Neuronal stem cell (in vitro differentiated cells): ENCODE measurements around the gene P3H3.

ENCODE experiments used
- DNase-seq: peaks from one replicate; pipeline ENCODE4 v3.0.0-alpha.2; 2013; ENCODE audit warnings: low spot score
- H2AFZ ChIP-seq: one replicate; pipeline ENCODE4 v1.6.1; 2013; ENCODE audit warnings: mild to moderate bottlenecking, low read length, inconsistent platforms
- H2AK5ac ChIP-seq: 2 replicates; pipeline ENCODE4 v1.6.1; 2013; ENCODE audit warnings: low read depth, mild to moderate bottlenecking, inconsistent platforms, low read length, moderate library complexity, mixed read lengths
- H2BK120ac ChIP-seq: 2 replicates; pipeline ENCODE4 v1.6.1; 2013; ENCODE audit warnings: low read depth, mild to moderate bottlenecking, inconsistent platforms, low read length, moderate library complexity, mixed read lengths
- H2BK12ac ChIP-seq: one replicate; pipeline ENCODE4 v1.6.1; 2013; ENCODE audit warnings: low read length, inconsistent platforms
- H2BK15ac ChIP-seq: 2 replicates; pipeline ENCODE4 v1.6.1; 2013; ENCODE audit warnings: mild to moderate bottlenecking, low read length, inconsistent platforms, mixed read lengths
- H2BK5ac ChIP-seq: one replicate; pipeline ENCODE4 v1.6.1; 2013; ENCODE audit warnings: inconsistent platforms, mild to moderate bottlenecking, low read length, moderate library complexity
- H3K14ac ChIP-seq: one replicate; pipeline ENCODE4 v1.6.1; 2013; ENCODE audit warnings: low read length, inconsistent platforms
- H3K18ac ChIP-seq: 2 replicates; pipeline ENCODE4 v1.6.1; 2013; ENCODE audit warnings: low read length, inconsistent platforms
- H3K23ac ChIP-seq: 2 replicates; pipeline ENCODE4 v1.6.1; 2013; ENCODE audit warnings: low read depth, mild to moderate bottlenecking, mixed read lengths, low read length, inconsistent platforms; ENCODE audit not compliant: poor library complexity
- H3K27ac ChIP-seq: replicated peaks from 3 replicates; pipeline ENCODE4 v1.5.1; 2013; ENCODE audit warnings: low read length, inconsistent platforms
- H3K27me3 ChIP-seq, 3 experiments: 2 replicates each; pipeline ENCODE4 v1.6.1; 2013; ENCODE audit warnings: low read length in 3 of 3, mild to moderate bottlenecking in 2 of 3, inconsistent platforms in 1 of 3, low read depth in 1 of 3, mixed read lengths in 1 of 3, moderate library complexity in 1 of 3; ENCODE audit not compliant: control insufficient read depth in 3 of 3, insufficient read depth in 3 of 3
- H3K36me3 ChIP-seq, 2 donors: replicated peaks in 1 of 2; 2 replicates each; pipeline ENCODE4 v1.6.1; 2013; ENCODE audit warnings: low read length in 2 of 2; ENCODE audit not compliant: control insufficient read depth in 2 of 2, insufficient read depth in 2 of 2
- H3K4ac ChIP-seq: 2 replicates; pipeline ENCODE4 v1.6.1; 2013; ENCODE audit warnings: inconsistent platforms, mild to moderate bottlenecking, low read length, moderate library complexity
- H3K4me1 ChIP-seq, 2 donors: 1 replicate in 1 of 2; 2 replicates in 1 of 2; pipeline ENCODE4 v1.6.1; 2013; ENCODE audit warnings: low read length in 2 of 2, low read depth in 1 of 2; ENCODE audit not compliant: control insufficient read depth in 2 of 2, insufficient read depth in 1 of 2
- H3K4me2 ChIP-seq: one replicate; pipeline ENCODE4 v1.6.1; 2013; ENCODE audit warnings: mild to moderate bottlenecking, low read length, inconsistent platforms; ENCODE audit not compliant: insufficient read depth, poor library complexity, severe bottlenecking
- H3K4me3 ChIP-seq, 2 donors: 2 replicates each; pipeline ENCODE4 v1.5.1; 2013; ENCODE audit warnings: low read length in 2 of 2, mild to moderate bottlenecking in 2 of 2, inconsistent platforms in 1 of 2, moderate library complexity in 1 of 2
- H3K79me1 ChIP-seq: one replicate; pipeline ENCODE4 v1.6.1; 2013; ENCODE audit warnings: low read depth, mild to moderate bottlenecking, inconsistent platforms, low read length, moderate library complexity
- H3K9ac ChIP-seq: one replicate; pipeline ENCODE4 v1.6.1; 2013; ENCODE audit warnings: mild to moderate bottlenecking, low read depth, low read length, inconsistent platforms; ENCODE audit not compliant: poor library complexity
- H3K9me3 ChIP-seq, 2 donors: replicated peaks in 1 of 2; 2 replicates each; pipeline versions ENCODE3 to v1.6.1; 2013; ENCODE audit warnings: low read length in 2 of 2, mild to moderate bottlenecking in 2 of 2, inconsistent platforms in 1 of 2, low read depth in 1 of 2, mixed read lengths in 1 of 2, moderate library complexity in 1 of 2; ENCODE audit not compliant: control insufficient read depth in 2 of 2, insufficient read depth in 1 of 2
- H4K8ac ChIP-seq: one replicate; pipeline ENCODE4 v1.6.1; 2013; ENCODE audit warnings: low read depth, mild to moderate bottlenecking, inconsistent platforms, low read length, moderate library complexity
- H4K91ac ChIP-seq: one replicate; pipeline ENCODE4 v1.6.1; 2013; ENCODE audit warnings: low read length, low read depth, mild to moderate bottlenecking, inconsistent platforms; ENCODE audit not compliant: poor library complexity
- WGBS, 2 donors: extraction: QIAGEN DNeasy Blood & Tissue Kit; methylation state at CpG; one replicate each; pipeline ENCODE4 v1.1.7; 2013; ENCODE audit warnings: missing lambda C conversion rate in 2 of 2, mixed read lengths in 1 of 2; ENCODE audit not compliant: insufficient read length in 2 of 2, insufficient replicate concordance in 1 of 2; ENCODE audit errors: extremely low coverage in 2 of 2; 5-methylcytosine and 5-hydroxymethylcytosine counted together

Gene P3H3

DNA sequence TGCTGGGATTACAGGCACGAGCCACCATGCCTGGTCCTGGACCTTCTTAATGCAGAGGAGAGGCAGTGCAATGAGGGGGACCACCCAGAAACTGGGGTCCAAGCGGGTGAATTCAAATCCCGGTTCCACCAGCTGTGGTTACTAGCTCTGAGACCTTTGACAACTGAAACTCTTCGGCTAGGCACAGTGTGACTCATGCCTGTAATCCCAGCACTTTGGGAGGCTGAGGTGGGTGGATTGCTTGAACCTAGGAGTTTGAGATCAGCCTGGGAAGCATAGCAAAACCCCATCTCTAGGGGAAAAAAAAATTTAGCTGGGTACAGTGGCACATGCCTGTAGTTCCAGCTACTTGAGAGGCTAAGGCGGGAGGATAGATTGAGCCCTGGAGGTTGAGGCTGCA, 43.9 kb upstream of the P3H3 start:
- no peak overlapping the region for H3K14ac ChIP-seq
- H3K4ac ChIP-seq: no peak overlapping the region
- H3K27me3 ChIP-seq: no peaks in the 10 kb centered on the region
- H3K18ac ChIP-seq: no peak overlapping the region
- no peaks in the 10 kb centered on the region for H3K79me1 ChIP-seq
- H2BK12ac ChIP-seq: no peak overlapping the region
- H4K91ac ChIP-seq: no peak overlapping the region
- no peak overlapping the region for H4K8ac ChIP-seq
- no peak overlapping the region for H2BK15ac ChIP-seq
- H3K4me3 ChIP-seq: no peak overlapping the region
- no peak overlapping the region for H3K23ac ChIP-seq
- no peaks in the 10 kb centered on the region for H3K36me3 ChIP-seq
- no peak overlapping the region for H3K4me2 ChIP-seq
- no peak overlapping the region for H2BK5ac ChIP-seq
- no peak overlapping the region for H2BK120ac ChIP-seq
- H3K9me3 ChIP-seq: no peaks in the 10 kb centered on the region
- no peak overlapping the region for H2AK5ac ChIP-seq
- no CpG with 5 or more reads among the region's 5 CpGs for WGBS, 2 donors
- no peak overlapping the region for H2AFZ ChIP-seq
- no peak overlapping the region for H3K9ac ChIP-seq
- H3K27ac ChIP-seq: no peak overlapping the region
- H3K4me1 ChIP-seq: peaks cover 9 to 30% of the 10 kb centered on the region in 2 donors
- DNase-seq: no peak

DNA sequence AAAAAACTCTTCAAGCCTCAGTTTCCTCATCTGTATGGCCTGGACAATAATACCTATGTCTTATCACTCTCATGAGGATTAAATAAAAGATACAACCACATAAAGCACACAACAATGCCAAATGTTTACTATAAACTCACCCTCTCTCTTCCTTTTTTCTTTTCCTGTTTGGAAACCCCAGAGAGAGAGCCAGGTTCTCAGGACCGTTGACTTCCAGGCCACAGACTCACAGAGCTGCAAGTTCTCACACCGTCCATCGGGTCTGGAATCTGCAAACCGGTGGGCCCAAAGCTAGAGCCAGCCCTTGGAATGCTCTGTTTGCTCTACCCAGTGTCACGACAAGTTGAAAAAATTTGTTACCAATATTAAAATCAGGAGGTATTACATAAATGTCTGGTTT, 43.4 kb upstream of the P3H3 start:
- Histone ChIP-seq H3K79me1 (no peaks in the 10 kb centered on the region), H3K14ac (no peak overlapping the region), H4K91ac (no peak overlapping the region), H3K4me2 (no peak overlapping the region), H4K8ac (no peak overlapping the region), H3K27ac (no peak overlapping the region), H2BK5ac (no peak overlapping the region), H3K9ac (no peak overlapping the region), H2AK5ac (no peak overlapping the region), H3K4me1 (peaks cover 10 to 28% of the 10 kb centered on the region in 2 donors), H3K4me3 (no peak overlapping the region), H3K27me3 (no peaks in the 10 kb centered on the region), H2AFZ (no peak overlapping the region), H3K18ac (no peak overlapping the region), H3K36me3 (no peaks in the 10 kb centered on the region), H2BK120ac (no peak overlapping the region), H2BK15ac (no peak overlapping the region), H3K23ac (no peak overlapping the region), H3K4ac (no peak overlapping the region), H2BK12ac (no peak overlapping the region), H3K9me3 (no peaks in the 10 kb centered on the region)
- no peak for DNase-seq
- WGBS, 2 donors: no CpG with 5 or more reads among the region's 5 CpGs

DNA sequence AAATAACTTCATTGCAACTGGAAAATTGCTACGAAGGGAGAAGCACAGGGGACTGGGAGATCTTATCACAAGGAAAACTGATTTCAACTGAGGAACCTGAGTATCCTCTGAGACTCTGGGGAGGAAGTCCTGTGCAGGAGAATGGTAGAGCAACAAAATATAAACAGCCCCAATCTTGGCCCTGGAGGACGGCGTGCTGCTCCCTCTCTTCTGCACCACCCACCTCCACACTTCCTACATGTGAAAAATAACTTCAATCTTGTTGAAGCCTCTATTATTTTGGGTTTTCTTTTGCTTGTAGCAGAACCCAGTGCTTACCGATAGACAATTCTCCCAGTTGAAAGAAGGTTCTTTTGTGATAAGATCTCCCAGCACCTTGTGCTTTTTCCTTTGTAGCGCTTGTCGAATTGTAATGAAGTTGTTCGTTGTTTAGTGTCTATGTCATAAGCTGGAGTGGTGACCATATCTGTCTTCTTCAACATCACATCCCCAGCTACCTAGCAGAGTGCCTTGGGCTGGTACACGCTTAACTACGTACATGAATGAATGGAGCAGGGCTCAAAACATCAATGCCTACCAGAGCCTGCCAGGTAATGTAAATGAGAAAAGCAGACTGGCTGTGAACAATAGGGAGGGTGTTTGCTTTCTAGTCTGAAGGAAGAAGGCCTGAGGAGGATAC, 41.7 kb upstream of the P3H3 start:
- H3K18ac ChIP-seq: no peak overlapping the region
- no peak overlapping the region for H3K4ac ChIP-seq
- DNase-seq: no peak
- no peak overlapping the region for H3K14ac ChIP-seq
- no peak overlapping the region for H4K91ac ChIP-seq
- no peak overlapping the region for H2BK12ac ChIP-seq
- WGBS, 2 donors: no CpG with 5 or more reads among the region's 9 CpGs
- H2BK15ac ChIP-seq: no peak overlapping the region
- H2AFZ ChIP-seq: peak overlapping the region; percentile 55
- no peak overlapping the region for H2BK5ac ChIP-seq
- H3K4me2 ChIP-seq: peak overlapping the region; percentile 19
- no peak overlapping the region for H3K9ac ChIP-seq
- no peak overlapping the region for H3K27ac ChIP-seq
- no peak overlapping the region for H2BK120ac ChIP-seq
- no peaks in the 10 kb centered on the region for H3K36me3 ChIP-seq
- no peak overlapping the region for H4K8ac ChIP-seq
- H2AK5ac ChIP-seq: no peak overlapping the region
- H3K27me3 ChIP-seq: no peaks in the 10 kb centered on the region
- peaks cover 9 to 18% of the 10 kb centered on the region in 2 donors for H3K4me1 ChIP-seq
- H3K79me1 ChIP-seq: no peaks in the 10 kb centered on the region
- no peak overlapping the region for H3K23ac ChIP-seq
- H3K9me3 ChIP-seq: no peaks in the 10 kb centered on the region
- H3K4me3 ChIP-seq: no peak overlapping the region

DNA sequence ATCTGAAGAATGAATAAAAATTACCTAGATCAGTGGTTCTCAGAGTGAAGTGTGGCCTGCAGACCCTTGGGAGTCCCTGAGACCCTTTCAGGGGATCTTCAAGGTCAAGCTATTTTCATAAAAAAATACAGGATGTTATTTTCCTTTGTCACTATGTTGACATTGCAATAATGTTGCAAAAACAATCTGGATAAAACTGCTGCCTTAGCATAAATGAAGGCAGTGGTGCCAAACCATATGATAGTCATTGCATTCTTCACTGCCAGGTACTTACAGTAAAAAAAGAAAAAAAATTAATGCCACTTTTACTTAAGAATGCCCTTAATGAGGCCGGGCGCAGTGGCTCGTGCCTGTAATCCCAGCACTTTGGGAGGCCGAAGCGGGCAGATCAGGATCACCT, 40.9 kb upstream of the P3H3 start:
- Histone ChIP-seq H3K4ac (no peak overlapping the region), H3K36me3 (no peaks in the 10 kb centered on the region), H2BK15ac (no peak overlapping the region), H3K79me1 (no peaks in the 10 kb centered on the region), H3K18ac (no peak overlapping the region), H2BK120ac (no peak overlapping the region), H2AFZ (peak overlapping the region; percentile 55), H3K9me3 (no peaks in the 10 kb centered on the region), H3K23ac (no peak overlapping the region), H3K4me3 (no peak overlapping the region), H4K91ac (no peak overlapping the region), H2AK5ac (no peak overlapping the region), H3K9ac (no peak overlapping the region), H2BK5ac (no peak overlapping the region), H4K8ac (no peak overlapping the region), H3K14ac (no peak overlapping the region), H3K27ac (no peak overlapping the region), H3K4me1 (peaks cover 14 to 21% of the 10 kb centered on the region in 2 donors), H3K27me3 (no peaks in the 10 kb centered on the region), H3K4me2 (no peak overlapping the region), H2BK12ac (no peak overlapping the region)
- DNase-seq: no peak
- WGBS, 2 donors: no CpG with 5 or more reads among the region's 5 CpGs
